HepG2 (cell line): ENCODE data around the gene HLA-DRA.

Experiments
- EP300 ChIP-seq, 3 experiments: sonication (generic) in 1 of 3; formaldehyde crosslinking in 1 of 3; IDR thresholded peaks; 2 replicates each; pipeline versions ENCODE4 v1.5.1 to v1.6.1; 2011 to 2020; ENCODE audit warnings: low read depth in 2 of 3, low read length in 2 of 3, borderline replicate concordance in 1 of 3, improper control_type of control experiment in 1 of 3, mild to moderate bottlenecking in 1 of 3, missing genetic modification reagents in 1 of 3, moderate library complexity in 1 of 3
- RCOR2 ChIP-seq: IDR thresholded peaks from 2 replicates; pipeline ENCODE4 v1.6.1; 2016; ENCODE audit warnings: missing biosample characterization, missing genetic modification reagents
- TF ChIP-seq, protein P1 (sequence below): sonication (generic); formaldehyde crosslinking; IDR thresholded peaks from 2 replicates; pipeline ENCODE4 v1.8.1; 2023; ENCODE audit warnings: mild to moderate bottlenecking, inconsistent platforms, moderate library complexity, missing genetic modification reagents, borderline replicate concordance

DNA sequence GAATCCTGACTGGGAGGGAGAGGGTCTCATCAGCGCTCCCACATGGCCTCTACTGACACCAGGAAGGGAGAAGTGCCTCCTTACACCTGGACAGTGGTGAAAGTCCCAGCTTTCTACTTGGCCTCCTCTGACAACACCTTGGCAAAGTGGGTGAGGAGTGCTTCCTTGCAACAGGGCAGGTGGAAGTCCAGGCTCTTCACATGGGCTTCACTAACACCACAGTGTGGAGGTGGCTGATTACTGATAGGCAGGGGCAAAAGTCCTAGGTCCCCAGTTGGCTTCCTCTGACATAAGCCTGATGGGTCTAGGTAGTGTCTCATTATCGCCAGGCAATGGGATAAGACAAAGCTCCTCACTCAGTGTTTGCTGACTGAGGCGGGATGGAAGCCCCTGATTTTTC, 9.5 kb upstream of the HLA-DRA start:
- TF ChIP-seq, protein P1, sequence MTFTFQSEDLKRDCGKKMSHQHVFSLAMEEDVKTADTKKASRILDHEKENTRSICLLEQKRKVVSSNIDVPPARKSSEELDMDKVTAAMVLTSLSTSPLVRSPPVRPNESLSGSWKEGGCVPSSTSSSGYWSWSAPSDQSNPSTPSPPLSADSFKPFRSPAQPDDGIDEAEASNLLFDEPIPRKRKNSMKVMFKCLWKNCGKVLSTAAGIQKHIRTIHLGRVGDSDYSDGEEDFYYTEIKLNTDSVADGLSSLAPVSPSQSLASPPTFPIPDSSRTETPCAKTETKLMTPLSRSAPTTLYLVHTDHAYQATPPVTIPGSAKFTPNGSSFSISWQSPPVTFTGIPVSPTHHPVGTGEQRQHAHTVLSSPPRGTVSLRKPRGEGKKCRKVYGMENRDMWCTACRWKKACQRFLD (CRISPR knock-in tag): no peak
- TF ChIP-seq RCOR2 (CRISPR knock-in tag) (no peak), EP300 (IDR thresholded peaks at IDR 0.05; ENCODE audit: low read depth in 2 of 2, low read length in 2 of 2) (no peak), EP300 (CRISPR knock-in tag; IDR thresholded peaks at IDR 0.05; ENCODE audit: borderline replicate concordance) (no peak)
